HG03457 (cell line): ENCODE measurements around the gene PPARD.
"Not testable (repeated sequence)": the region's sequence is repeated elsewhere in the genome, so short reads cannot be mapped to it uniquely, and the experiment has no call there.

ENCODE experiments used
- ATAC-seq: cut with Tn5 transposase; IDR thresholded peaks from one replicate; pipeline ENCODE4 v1.9.1; 2021; ENCODE audit warnings: moderate number of reproducible peaks; ENCODE audit not compliant: unreplicated experiment

PPARD gene

GRCh38 chr6:35435074-35435837 is 92.9 kb downstream of the PPARD start:
- no peak for ATAC-seq

GRCh38 chr6:35436071-35436857 is 93.9 kb downstream of the PPARD start:
- ATAC-seq: no peak

- ATAC-seq: not testable (repeated sequence)
Observed at GRCh38 chr6:35438378-35439065, 96.2 kb downstream of the PPARD start.

GRCh38 chr6:35439308-35439707 is 97.0 kb downstream of the PPARD start:
- no peak for ATAC-seq

GRCh38 chr6:35441205-35441604 is 98.8 kb downstream of the PPARD start:
- ATAC-seq: no peak

GRCh38 chr6:35441642-35442041 is 99.3 kb downstream of the PPARD start:
- ATAC-seq: no peak

GRCh38 chr6:35442693-35443092 is 100.3 kb downstream of the PPARD start:
- no peak for ATAC-seq

- ATAC-seq: no peak
Observed at GRCh38 chr6:35443341-35444030, 101.1 kb downstream of the PPARD start.

GRCh38 chr6:35445691-35446090 is 103.3 kb downstream of the PPARD start:
- no peak for ATAC-seq

GRCh38 chr6:35448191-35448590 is 105.8 kb downstream of the PPARD start:
- ATAC-seq: no peak

GRCh38 chr6:35449287-35449881 is 107.0 kb downstream of the PPARD start:
- ATAC-seq: no peak

GRCh38 chr6:35451354-35452182 is 109.2 kb downstream of the PPARD start:
- ATAC-seq: no peak

GRCh38 chr6:35452183-35453090 is 110.1 kb downstream of the PPARD start, which contains the start of gene FANCE:
TSS of gene FANCE (plus strand) at chr6:35452338. CDS start at chr6:35452546, 208 bp downstream.
- peak; percentile 73 for ATAC-seq

GRCh38 chr6:35453236-35453635 is 110.9 kb downstream of the PPARD start:
- ATAC-seq: no peak

- no peak for ATAC-seq
Observed at GRCh38 chr6:35454391-35455110, 112.2 kb downstream of the PPARD start.

GRCh38 chr6:35457907-35458306 is 115.5 kb downstream of the PPARD start:
- no peak for ATAC-seq

GRCh38 chr6:35461270-35461669 is 118.9 kb downstream of the PPARD start:
- ATAC-seq: no peak

- ATAC-seq: no peak
Observed at GRCh38 chr6:35463292-35463691, 120.9 kb downstream of the PPARD start.
